SJSA1 (cell line): ENCODE measurements around the gene C6orf47. TPM values are rescaled to one million over a fixed set of nuclear protein-coding genes. Genes with fewer than 3 reads are reported as not detected.

Experiments used
- DNase-seq, 2 experiments: peaks; one replicate each; pipeline ENCODE4 v3.0.0-alpha.2; 2015 to 2020; ENCODE audit warnings: low spot score in 2 of 2, low read depth in 1 of 2
- H3K27ac ChIP-seq: fragments of 250-450 bp; sonication (Bioruptor Pico); 2 replicates; pipeline ENCODE4 v1.5.1; 2020; ENCODE audit warnings: mild to moderate bottlenecking, moderate library complexity
- H3K27me3 ChIP-seq: fragments of 250-450 bp; sonication (Bioruptor Pico); replicated peaks from 2 replicates; pipeline ENCODE4 v1.5.1; 2020; ENCODE audit warnings: mild to moderate bottlenecking, moderate library complexity
- H3K36me3 ChIP-seq: fragments of 250-450 bp; sonication (Bioruptor Pico); 2 replicates; pipeline ENCODE4 v1.5.1; 2020; ENCODE audit warnings: mild to moderate bottlenecking
- H3K4me1 ChIP-seq: fragments of 250-450 bp; sonication (Bioruptor Pico); replicated peaks from 2 replicates; pipeline ENCODE4 v1.6.1; 2021; ENCODE audit warnings: mild to moderate bottlenecking
- H3K4me3 ChIP-seq: fragments of 250-450 bp; sonication (Bioruptor Pico); 2 replicates; pipeline ENCODE4 v1.5.1; 2020; ENCODE audit warnings: mild to moderate bottlenecking
- H3K9me3 ChIP-seq: fragments of 250-450 bp; sonication (Bioruptor Pico); replicated peaks from 2 replicates; pipeline ENCODE4 v1.5.1; 2020; ENCODE audit warnings: mild to moderate bottlenecking
- total RNA-seq: library from RNA; depleted of rRNA; stranded (reverse); fragments of >200 nt; shearing (Covaris generic); gene quantifications from 2 replicates; pipeline ENCODE4 v1.2.3, GENCODE V29; 2014; rRNA removed

Gene C6orf47
- total RNA-seq, 1 experiment from 2014 or later, result 23.7 TPM

- no peaks in the 10 kb centered on the region for H3K36me3 ChIP-seq
- no peaks in the 10 kb centered on the region; the same call in 1 of the 2 replicates for H3K4me1 ChIP-seq
- H3K27ac ChIP-seq, result no peak within 1 kb of the TSS
- no peak for DNase-seq
- H3K27me3 ChIP-seq, result no peaks in the 10 kb centered on the region
- no peak within 1 kb of the TSS for H3K4me3 ChIP-seq
- no peaks in the 10 kb centered on the region for H3K9me3 ChIP-seq
Observed at GRCh38 chr6:31614684-31615578, 45.6 kb downstream of the C6orf47 start, which contains the start of gene AIF1. Gene AIF1, plus strand, starts transcription at chr6:31615234. Its CDS starts 96 bp downstream, at chr6:31615330.

GRCh38 chr6:31614075-31614619 is 46.4 kb downstream of the C6orf47 start:
- Histone ChIP-seq H3K36me3 (no peaks in the 10 kb centered on the region), H3K27me3 (no peaks in the 10 kb centered on the region), H3K4me1 (no peaks in the 10 kb centered on the region), H3K27ac (no peak overlapping the region), H3K4me3 (no peak overlapping the region), H3K9me3 (no peaks in the 10 kb centered on the region)
- no peak for DNase-seq

- Histone ChIP-seq H3K36me3 (no peaks in the 10 kb centered on the region), H3K4me1 (no peaks in the 10 kb centered on the region), H3K9me3 (no peaks in the 10 kb centered on the region), H3K27ac (no peak overlapping the region), H3K4me3 (no peak overlapping the region), H3K27me3 (no peaks in the 10 kb centered on the region)
- no peak for DNase-seq
Observed at GRCh38 chr6:31610968-31611367, 49.6 kb downstream of the C6orf47 start.

- no peaks in the 10 kb centered on the region for H3K4me1 ChIP-seq
- no peak for DNase-seq
- H3K27ac ChIP-seq, result no peak overlapping the region
- no peaks in the 10 kb centered on the region for H3K9me3 ChIP-seq
- no peak overlapping the region for H3K4me3 ChIP-seq
- no peaks in the 10 kb centered on the region for H3K36me3 ChIP-seq
- H3K27me3 ChIP-seq, result no peaks in the 10 kb centered on the region
Observed at GRCh38 chr6:31609519-31610406, 50.8 kb downstream of the C6orf47 start.

Other genes starting within 250 kb of the C6orf47 start
- 32.7 and 60.0 TPM in 2 replicates for gene MICB, start 162.6 kb downstream of the C6orf47 start, total RNA-seq
- gene MCCD1, start 131.8 kb downstream of the C6orf47 start, total RNA-seq, result not detected in 2 replicates
- 399 and 467 TPM in 2 replicates for gene DDX39B, start 118.8 kb downstream of the C6orf47 start, total RNA-seq
- 0.13 TPM in 1 of 2 replicates, not detected in the other for gene ATP6V1G2, start 114.2 kb downstream of the C6orf47 start, total RNA-seq
- gene NFKBIL1, start 113.2 kb downstream of the C6orf47 start, total RNA-seq, result 21.0 and 22.3 TPM in 2 replicates
- gene LTA, start 88.5 kb downstream of the C6orf47 start, total RNA-seq, result not detected in 2 replicates
- gene TNF, start 85.2 kb downstream of the C6orf47 start, total RNA-seq, result not detected in 2 replicates
- gene LTB, start 78.4 kb downstream of the C6orf47 start, total RNA-seq, result not detected in 2 replicates
- not detected in 2 replicates for gene LST1, start 74.5 kb downstream of the C6orf47 start, total RNA-seq
- not detected in 2 replicates for gene NCR3, start 67.8 kb downstream of the C6orf47 start, total RNA-seq
- gene AIF1, start 45.5 kb downstream of the C6orf47 start, total RNA-seq, result not detected in 2 replicates
- 36.1 and 68.6 TPM in 2 replicates for gene PRRC2A, start 40.1 kb downstream of the C6orf47 start, total RNA-seq
- 187 and 208 TPM in 2 replicates for gene BAG6, start 8.1 kb downstream of the C6orf47 start, total RNA-seq
- 0.75 and 1.1 TPM in 2 replicates for gene APOM, start 4.9 kb downstream of the C6orf47 start, total RNA-seq
- 8.0 and 13.5 TPM in 2 replicates for gene GPANK1, start 4.2 kb upstream of the C6orf47 start, total RNA-seq
- gene CSNK2B, start 5.3 kb upstream of the C6orf47 start, total RNA-seq, result 270 and 293 TPM in 2 replicates
- gene LY6G5B, start 9.2 kb upstream of the C6orf47 start, total RNA-seq, result 0.19 and 1.6 TPM in 2 replicates
- 1.6 TPM in 1 of 2 replicates, not detected in the other for gene LY6G5C, start 20.3 kb upstream of the C6orf47 start, total RNA-seq
- gene ABHD16A, start 42.5 kb upstream of the C6orf47 start, total RNA-seq, result 37.6 and 47.5 TPM in 2 replicates
- gene LY6G6F, start 46.1 kb upstream of the C6orf47 start, total RNA-seq, result not detected in 2 replicates
- not detected in 2 replicates for gene LY6G6D, start 54.6 kb upstream of the C6orf47 start, total RNA-seq
- gene LY6G6C, start 61.0 kb upstream of the C6orf47 start, total RNA-seq, result not detected in 2 replicates
- gene MPIG6B, start 62.6 kb upstream of the C6orf47 start, total RNA-seq, result not detected in 2 replicates
- 80.0 and 128 TPM in 2 replicates for gene DDAH2, start 68.5 kb upstream of the C6orf47 start, total RNA-seq
- gene CLIC1, start 75.8 kb upstream of the C6orf47 start, total RNA-seq, result 1,071 and 1,205 TPM in 2 replicates
- gene MSH5, start 79.2 kb upstream of the C6orf47 start, total RNA-seq, result 3.9 and 16.7 TPM in 2 replicates
- 1.4 TPM in 1 of 2 replicates, not detected in the other for gene SAPCD1, start 101.9 kb upstream of the C6orf47 start, total RNA-seq
- not detected in 2 replicates for gene VWA7, start 116.5 kb upstream of the C6orf47 start, total RNA-seq
- 23.1 and 39.5 TPM in 2 replicates for gene VARS1, start 135.0 kb upstream of the C6orf47 start, total RNA-seq
- gene LSM2, start 146.2 kb upstream of the C6orf47 start, total RNA-seq, result 72.6 and 89.4 TPM in 2 replicates
- 0.78 and 0.87 TPM in 2 replicates for gene HSPA1L, start 154.5 kb upstream of the C6orf47 start, total RNA-seq
- 211 and 214 TPM in 2 replicates for gene HSPA1A, start 154.8 kb upstream of the C6orf47 start, total RNA-seq
- 218 and 257 TPM in 2 replicates for gene HSPA1B, start 167.0 kb upstream of the C6orf47 start, total RNA-seq
- 38.1 and 38.6 TPM in 2 replicates for gene NEU1, start 202.0 kb upstream of the C6orf47 start, total RNA-seq
- not detected in 2 replicates for gene SLC44A4, start 218.2 kb upstream of the C6orf47 start, total RNA-seq
- gene EHMT2, start 236.9 kb upstream of the C6orf47 start, total RNA-seq, result 33.8 and 40.4 TPM in 2 replicates
- 0.53 and 2.0 TPM in 2 replicates for gene ZBTB12, start 241.3 kb upstream of the C6orf47 start, total RNA-seq